ENCODE measurements around the gene LIN9.

LIN9 gene

GRCh38 chr1:226308723-226309397 is at the start of gene LIN9:
Gene LIN9, minus strand, starts transcription at chr1:226309164. Its CDS starts 25 bp downstream, at chr1:226309139.
- no peak for TF ChIP-seq CTCF (conservative IDR thresholded peaks at IDR 0.05)
- TF ChIP-seq ZFX (IDR thresholded peaks at IDR 0.05), result no peak

GRCh38 chr1:226357416-226357815 is 48.5 kb upstream of the LIN9 start:
- TF ChIP-seq CTCF (conservative IDR thresholded peaks at IDR 0.05) (no peak), ZFX (IDR thresholded peaks at IDR 0.05) (no peak)
- no peak overlapping the region for H3K27ac ChIP-seq

More at GRCh38 chr1:226308723-226309397, at the start of gene LIN9:
- H3K27ac ChIP-seq, result peak within 1 kb of the TSS; percentile 94

DNA sequence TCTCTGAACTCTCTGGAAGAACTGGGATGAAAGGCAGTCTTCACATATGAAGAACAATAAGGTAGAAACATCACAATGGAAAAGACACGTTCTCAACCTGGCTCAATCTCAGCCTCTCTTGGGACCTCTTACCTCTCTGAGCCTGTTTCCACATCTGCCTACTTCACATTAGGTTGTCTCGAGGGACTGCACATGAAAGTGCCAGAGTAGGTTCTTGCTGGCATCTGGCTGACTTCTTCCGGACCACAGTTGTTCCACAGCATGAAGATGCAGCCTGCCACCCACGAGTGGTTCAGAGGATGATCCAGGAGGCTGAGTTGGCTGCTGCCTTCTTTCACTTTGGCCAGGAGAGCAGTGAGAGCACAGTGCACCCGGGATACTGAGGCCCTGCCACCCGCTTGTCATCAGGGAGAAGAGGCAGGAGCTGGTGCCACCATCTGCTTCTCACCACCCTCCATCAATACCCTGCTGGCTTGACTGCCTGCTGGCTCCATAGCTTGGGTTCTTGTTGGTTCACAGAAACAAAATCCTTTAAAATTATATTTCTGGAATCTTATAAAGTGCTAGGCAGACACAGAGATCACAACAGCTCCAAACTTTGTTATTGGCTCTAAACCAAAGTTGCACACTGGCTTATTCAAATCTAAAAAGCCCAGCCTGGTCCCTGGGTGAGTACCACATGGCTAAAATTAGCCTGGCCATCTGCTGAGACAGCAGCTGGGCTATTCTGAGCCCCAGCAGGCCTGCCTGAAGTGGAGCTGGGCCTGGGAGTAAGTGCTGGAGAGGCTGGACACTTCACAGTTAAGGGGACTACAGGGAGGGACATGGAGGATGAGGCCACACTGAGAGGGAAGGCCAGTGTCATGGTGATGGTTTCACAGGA is 46.9 kb upstream of the LIN9 start:
- TF ChIP-seq ZFX (IDR thresholded peaks at IDR 0.05), result no peak
- TF ChIP-seq CTCF (conservative IDR thresholded peaks at IDR 0.05), result no peak
- no peak overlapping the region for H3K27ac ChIP-seq

- TF ChIP-seq CTCF (conservative IDR thresholded peaks at IDR 0.05) (no peak), ZFX (IDR thresholded peaks at IDR 0.05) (no peak)
- H3K27ac ChIP-seq, result no peak overlapping the region
Observed at GRCh38 chr1:226355016-226355415, 46.1 kb upstream of the LIN9 start.

- H3K27ac ChIP-seq, result no peak overlapping the region
- TF ChIP-seq ZFX (IDR thresholded peaks at IDR 0.05) (no peak), CTCF (conservative IDR thresholded peaks at IDR 0.05) (no peak)
Observed at GRCh38 chr1:226353698-226354525, 44.9 kb upstream of the LIN9 start.

DNA sequence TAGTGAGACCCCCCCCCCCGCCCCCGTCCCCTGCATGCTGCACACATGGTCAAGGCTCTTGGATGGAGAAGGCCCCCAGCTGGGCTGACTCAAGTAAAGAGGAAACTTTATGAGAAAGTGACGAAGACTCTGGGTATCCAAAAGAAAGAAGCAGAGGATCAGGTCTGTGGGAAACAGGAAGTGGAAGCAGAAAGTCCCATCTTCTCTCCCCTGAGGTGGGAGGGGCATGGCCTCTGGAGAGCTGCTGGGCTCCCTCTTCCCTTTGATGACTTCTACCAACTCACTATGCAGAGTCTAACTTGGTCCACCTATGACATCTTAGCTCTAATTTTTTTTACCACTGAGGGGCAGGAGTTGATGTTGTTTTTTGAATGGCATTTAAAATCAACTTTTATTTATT is 42.7 kb upstream of the LIN9 start:
- TF ChIP-seq CTCF (conservative IDR thresholded peaks at IDR 0.05), result no peak
- no peak for TF ChIP-seq ZFX (IDR thresholded peaks at IDR 0.05)
- H3K27ac ChIP-seq, result no peak overlapping the region
